GM12878 (cell line): ENCODE measurements around the gene TMEM120B. TPM values are rescaled to one million over a fixed set of nuclear protein-coding genes. Genes with fewer than 3 reads are reported as not detected.

Experiments
- ATAC-seq: fragments of 200-7000 bp; cut with Tn5 transposase; 3 replicates; pipeline ENCODE4 v1.9.1; 2020; ENCODE audit warnings: mild to moderate bottlenecking, moderate library complexity
- BruUV-seq: library from RNA; stranded (reverse); fragments of 400-500 nt; replicated peaks from 2 replicates; lab custom pipeline; 2021; lab: Mats Ljungman, UMichigan
- CTCF ChIA-PET: fragments of 300-600 bp; sonication (Branson Sonifier 250); formaldehyde crosslinking; extraction: SDS; loops from one replicate; lab custom pipeline; 2021; ENCODE audit warnings: inconsistent platforms; lab: Yijun Ruan, JAX
- POLR2A ChIA-PET: fragments of 350-600 bp; formaldehyde crosslinking; extraction: SDS; loops from one replicate; lab custom pipeline; 2021; ENCODE audit warnings: inconsistent platforms; lab: Charles Lee
- RAD21 ChIA-PET: fragments of 300-600 bp; sonication (Branson Sonifier 250); formaldehyde crosslinking; loops from one replicate; lab custom pipeline; 2023; ENCODE audit warnings: antibody characterized with exemption; ENCODE audit not compliant: unreplicated experiment; lab: Charles Lee
- SMC1A ChIA-PET: fragments of 300-600 bp; sonication (Branson Sonifier 250); formaldehyde crosslinking; loops from one replicate; lab custom pipeline; 2023; ENCODE audit not compliant: unreplicated experiment, uncharacterized antibody; lab: Charles Lee
- DNase-seq: peaks from one replicate; pipeline ENCODE4 v3.0.0-alpha.2; 2011; ENCODE audit warnings: low read depth, low spot score
- FAIRE-seq: peaks from 3 replicates; lab custom pipeline; 2011; peaks lifted over from hg19 to GRCh38; lab: Jason Lieb, UNC
- H2AFZ ChIP-seq: 2 replicates; pipeline ENCODE4 v1.6.0; 2011; ENCODE audit warnings: low read depth, low read length, control low read depth; ENCODE audit not compliant: control insufficient read depth
- H3K27ac ChIP-seq: 2 replicates; pipeline ENCODE4 v1.5.1; 2011; ENCODE audit warnings: control low read depth; ENCODE audit not compliant: control insufficient read depth, insufficient read depth
- H3K27me3 ChIP-seq, 2 experiments: replicated peaks in 1 of 2; 2 replicates each; pipeline versions ENCODE4 v1.6.0 to v1.6.1; 2011; ENCODE audit warnings: low read length in 1 of 2; ENCODE audit not compliant: control insufficient read depth in 2 of 2, insufficient read depth in 2 of 2
- H3K36me3 ChIP-seq, 2 experiments: 2 replicates each; pipeline ENCODE4 v1.5.1; 2011; ENCODE audit warnings: low read length in 1 of 2; ENCODE audit not compliant: control insufficient read depth in 2 of 2, insufficient read depth in 2 of 2
- H3K4me1 ChIP-seq: 2 replicates; pipeline ENCODE4 v1.6.1; 2011; ENCODE audit warnings: mild to moderate bottlenecking, low read length, moderate library complexity, mixed read lengths; ENCODE audit not compliant: control insufficient read depth, insufficient read depth
- H3K4me2 ChIP-seq: 2 replicates; pipeline ENCODE4 v1.6.0; 2011; ENCODE audit warnings: control low read depth; ENCODE audit not compliant: control insufficient read depth, insufficient read depth
- H3K4me3 ChIP-seq: fragments of 200-600 bp; sonication (generic); 2 replicates; pipeline ENCODE4 v1.5.1; 2016
- H3K79me2 ChIP-seq: 2 replicates; pipeline ENCODE4 v1.6.0; 2011; ENCODE audit warnings: low read length; ENCODE audit not compliant: control insufficient read depth, insufficient read depth
- H3K9ac ChIP-seq: 2 replicates; pipeline ENCODE4 v1.8.0; 2011; ENCODE audit warnings: low read length, control low read depth, mixed read lengths; ENCODE audit not compliant: control insufficient read depth, insufficient read depth
- H3K9me3 ChIP-seq: replicated peaks from 3 replicates; pipeline ENCODE4 v1.5.1; 2011; ENCODE audit warnings: mild to moderate bottlenecking, low read length; ENCODE audit not compliant: control insufficient read depth, insufficient read depth
- H4K20me1 ChIP-seq: 2 replicates; pipeline ENCODE4 v1.6.0; 2011; ENCODE audit not compliant: control insufficient read depth, insufficient read depth
- EZH2 ChIP-seq: IDR thresholded peaks from 2 replicates; pipeline ENCODE4 v1.6.1; 2012; ENCODE audit warnings: low read depth, mild to moderate bottlenecking, control low read depth, inconsistent platforms, low read length, borderline replicate concordance; ENCODE audit not compliant: control insufficient read depth
- GATAD2B ChIP-seq: fragments of 450-650 bp; conservative IDR thresholded peaks from 2 replicates; pipeline ENCODE4 v1.6.1; 2017; ENCODE audit warnings: low read depth, mild to moderate bottlenecking, moderate library complexity
- MTA3 ChIP-seq: IDR thresholded peaks from 2 replicates; pipeline ENCODE4 v1.6.1; 2012; ENCODE audit warnings: low read length, inconsistent platforms, borderline replicate concordance
- SIX5 ChIP-seq: IDR thresholded peaks from 2 replicates; pipeline ENCODE4 v1.6.1; 2011; ENCODE audit warnings: mild to moderate bottlenecking, low read depth, low read length, moderate library complexity; ENCODE audit not compliant: severe bottlenecking
- SUPT20H ChIP-seq: IDR thresholded peaks from 2 replicates; pipeline ENCODE4 v1.6.1; 2011; ENCODE audit warnings: low read depth, mild to moderate bottlenecking, low read length, moderate library complexity, borderline replicate concordance; ENCODE audit not compliant: control insufficient read depth
- ZBED1 ChIP-seq: IDR thresholded peaks from 2 replicates; pipeline ENCODE4 v1.6.1; 2016; ENCODE audit warnings: borderline replicate concordance
- WGBS: methylation state at CpG from one replicate; pipeline ENCODE4 v1.1.6; 2016; ENCODE audit warnings: low lambda C conversion rate; ENCODE audit not compliant: insufficient replicate concordance, insufficient coverage; ENCODE audit errors: missing lambda C conversion rate; 5-methylcytosine and 5-hydroxymethylcytosine counted together
- in situ Hi-C: fragments of 300-500 bp; cut with MboI; formaldehyde crosslinking; loops from 9 replicates; pipeline ENCODE4 v1.14.3; 2018; ENCODE audit warnings: mixed read lengths
- intact Hi-C: fragments of 100-400 bp; cut with micrococcal nuclease; formaldehyde crosslinking; loops from one replicate; pipeline ENCODE4 v1.14.2; 2022; ENCODE audit not compliant: unreplicated experiment
- polyA plus RNA-seq, 11 experiments: library from polyadenylated mRNA; depleted of rRNA in 4 of 11; unstranded in 6 of 11; stranded (reverse) in 5 of 11; fragments of >200 nt; fragmentation: Nextera tagmentation in 4 of 11; fragmentation: Illumina TruSeq in 1 of 11; extraction: Ambion mirVana in 4 of 11; extraction: Trizol in 1 of 11; gene quantifications; 1 replicate in 1 of 11; 2 replicates in 10 of 11; pipeline versions ENCODE4 v1.2.1 to v1.2.3, GENCODE V29; 2011 to 2016; ENCODE audit warnings: inconsistent platforms in 2 of 11, missing spikeins in 2 of 11, low read depth in 1 of 11
- total RNA-seq, 4 experiments: library from RNA; depleted of rRNA in 3 of 4; stranded (reverse); fragments of >200 nt in 3 of 4; fragmentation: Illumina TruSeq in 1 of 4; extraction: Trizol in 1 of 4; gene quantifications; 2 replicates each; pipeline versions ENCODE4 v1.2.1 to v1.2.3, GENCODE V29; 2013 to 2021

The TMEM120B gene
- total and polyA plus RNA-seq, 10 of the 15 experiments (the other 5 are each of a cell fraction or from before 2014, with no cell fraction given): 4.0 to 26.2 (median 9.2) TPM

DNA sequence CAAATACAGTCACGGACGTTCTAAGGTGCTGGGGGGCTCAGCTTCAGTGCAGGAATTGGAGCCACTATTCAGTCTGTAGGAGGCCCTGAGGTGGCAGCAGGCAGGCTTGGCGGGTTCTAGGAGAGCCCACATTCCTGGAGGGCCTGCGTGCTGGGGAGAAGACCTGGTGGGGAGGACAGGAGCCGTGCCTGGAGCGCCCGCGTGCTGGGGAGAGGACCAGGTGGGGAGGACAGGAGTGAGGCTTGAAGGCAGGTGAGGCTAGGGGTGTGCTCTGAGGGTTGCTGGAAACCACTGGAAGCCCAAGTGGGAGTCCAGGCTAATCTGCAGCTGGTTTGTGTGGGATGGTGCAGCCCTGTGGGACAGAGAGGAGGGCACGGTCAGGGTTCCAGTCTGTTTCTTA, 57.8 kb downstream of the TMEM120B start:
- WGBS: 77% methylated on average over 9 of the region's 9 CpGs
- Histone ChIP-seq H3K4me1 (peaks cover 3% of the 10 kb centered on the region; the same call in 1 of the 2 replicates), H2AFZ (no peak overlapping the region), H3K4me2 (no peak overlapping the region), H3K36me3 (no peaks in the 10 kb centered on the region; a peak in 2 of 4 replicates), H3K27me3 (no peaks in the 10 kb centered on the region), H4K20me1 (no peaks in the 10 kb centered on the region), H3K79me2 (no peaks in the 10 kb centered on the region), H3K27ac (no peak overlapping the region), H3K9me3 (no peaks in the 10 kb centered on the region), H3K9ac (no peak overlapping the region), H3K4me3 (no peak overlapping the region)
- CTCF ChIA-PET: interaction anchor here (0.7 to 3.2 kb wide), 2 partner anchors 24 to 68 kb away, joined by 3 to 15 read pairs; partner anchors contain the start of gene RHOF
- SMC1A ChIA-PET: no interaction called here
- ATAC-seq: no peak
- RAD21 ChIA-PET: interaction anchor here (1.5 kb wide), 1 partner anchor 24 kb away, joined by 7 read pairs; the partner anchor contains the start of gene RHOF
- in situ Hi-C loops: no loop called here
- no TSS peak for BruUV-seq
- intact Hi-C loops: no loop called here
- POLR2A ChIA-PET: interaction anchor here (1.0 kb wide), 1 partner anchor 32 kb away, joined by 3 read pairs; no protein-coding TSS in a partner anchor
- FAIRE-seq: no peak
- TF ChIP-seq MTA3 (no peak), EZH2 (no peak), SIX5 (no peak), GATAD2B (no peak), SUPT20H (no peak), ZBED1 (no peak)
- DNase-seq: no peak
